Bone marrow (tissue), 2 donors: ENCODE data around the gene MKNK1.

Experiments used
- DNase-seq, 2 donors: peaks; one replicate each; lab custom pipeline; 2025; lab: John Stamatoyannopoulos, UW

The MKNK1 gene

GRCh38 chr1:46522184-46522968 is 81.7 kb downstream of the MKNK1 start:
- peak in 1 of 2 donors; percentile 11 for DNase-seq

DNA sequence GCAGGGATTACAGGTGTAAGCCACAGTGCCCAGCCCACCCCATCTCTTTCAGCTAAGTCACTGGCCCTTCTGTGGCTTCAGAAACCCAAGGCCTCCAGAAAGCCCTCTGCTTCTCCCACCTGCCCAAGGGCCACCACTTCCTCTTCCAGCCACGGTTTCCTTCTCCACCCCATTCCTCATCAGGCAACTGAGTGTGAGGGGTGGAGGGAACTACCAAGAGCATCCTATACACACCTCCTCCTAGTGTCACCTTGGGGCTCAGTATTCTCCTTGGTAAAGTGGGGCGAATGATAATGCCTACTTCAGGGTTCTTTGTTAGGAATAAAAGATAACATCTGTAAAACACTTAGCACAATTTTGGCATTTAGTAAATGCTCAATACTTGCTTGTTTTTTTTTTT is 82.7 kb downstream of the MKNK1 start:
- no peak for DNase-seq

- DNase-seq: no peak
Measured at GRCh38 chr1:46520063-46520911, 83.8 kb downstream of the MKNK1 start.

DNA sequence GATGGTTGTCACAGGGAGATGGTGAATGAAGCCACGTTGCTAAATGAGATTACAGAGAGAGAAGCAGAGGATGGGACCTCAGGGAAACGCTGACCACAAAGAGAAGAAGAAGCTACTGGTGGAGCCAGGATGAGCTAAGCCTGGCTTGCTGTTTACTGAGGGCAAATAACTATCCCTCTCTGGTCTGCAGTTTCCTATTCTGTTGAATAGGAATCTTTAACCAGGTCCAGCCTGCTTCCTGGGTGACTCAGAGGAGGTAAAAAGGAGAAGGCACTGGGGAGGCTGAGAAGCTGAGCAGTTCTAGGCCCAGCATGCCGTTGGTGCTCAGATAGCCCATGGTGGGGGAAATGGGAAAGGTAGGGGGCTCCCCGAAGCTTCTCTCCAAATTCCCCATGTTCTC is 84.9 kb downstream of the MKNK1 start:
- no peak for DNase-seq

GRCh38 chr1:46517932-46518498 is 86.1 kb downstream of the MKNK1 start:
- no peak for DNase-seq

DNA sequence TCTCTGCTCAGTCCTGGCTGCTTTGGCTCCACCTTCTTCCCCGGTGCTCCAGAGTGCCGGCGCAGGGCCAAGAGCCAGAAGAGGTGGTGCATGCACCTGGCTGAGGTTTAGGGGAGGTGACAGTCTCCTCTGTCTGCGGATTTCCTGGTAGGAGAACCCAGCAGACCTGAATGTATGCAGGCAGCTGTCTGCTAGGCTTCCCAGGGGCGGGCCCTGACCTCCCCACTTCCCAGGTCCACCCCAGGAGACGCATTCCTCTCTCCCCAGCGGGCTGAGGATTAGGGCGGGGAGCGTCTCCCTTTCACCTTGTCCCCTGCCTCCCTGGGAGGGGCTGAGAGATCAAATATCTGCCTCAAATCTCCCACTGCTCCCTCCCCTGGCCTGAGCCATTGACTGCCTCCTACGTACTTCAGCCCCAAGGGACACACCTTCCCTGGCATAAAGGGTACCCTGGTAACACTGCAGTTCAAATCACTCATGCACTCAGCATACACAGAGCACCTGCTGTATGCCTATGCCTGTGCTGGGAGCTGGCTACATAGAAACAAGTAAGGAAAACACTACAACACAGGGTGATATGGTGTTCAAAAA is 87.0 kb downstream of the MKNK1 start:
- DNase-seq: no peak

GRCh38 chr1:46516200-46516950 is 87.7 kb downstream of the MKNK1 start:
- no peak for DNase-seq

GRCh38 chr1:46515576-46515975 is 88.5 kb downstream of the MKNK1 start:
- DNase-seq: no peak

- no peak for DNase-seq
Measured at GRCh38 chr1:46513536-46513935, 90.5 kb downstream of the MKNK1 start.

GRCh38 chr1:46512792-46513190 is 91.3 kb downstream of the MKNK1 start:
- DNase-seq: no peak

DNA sequence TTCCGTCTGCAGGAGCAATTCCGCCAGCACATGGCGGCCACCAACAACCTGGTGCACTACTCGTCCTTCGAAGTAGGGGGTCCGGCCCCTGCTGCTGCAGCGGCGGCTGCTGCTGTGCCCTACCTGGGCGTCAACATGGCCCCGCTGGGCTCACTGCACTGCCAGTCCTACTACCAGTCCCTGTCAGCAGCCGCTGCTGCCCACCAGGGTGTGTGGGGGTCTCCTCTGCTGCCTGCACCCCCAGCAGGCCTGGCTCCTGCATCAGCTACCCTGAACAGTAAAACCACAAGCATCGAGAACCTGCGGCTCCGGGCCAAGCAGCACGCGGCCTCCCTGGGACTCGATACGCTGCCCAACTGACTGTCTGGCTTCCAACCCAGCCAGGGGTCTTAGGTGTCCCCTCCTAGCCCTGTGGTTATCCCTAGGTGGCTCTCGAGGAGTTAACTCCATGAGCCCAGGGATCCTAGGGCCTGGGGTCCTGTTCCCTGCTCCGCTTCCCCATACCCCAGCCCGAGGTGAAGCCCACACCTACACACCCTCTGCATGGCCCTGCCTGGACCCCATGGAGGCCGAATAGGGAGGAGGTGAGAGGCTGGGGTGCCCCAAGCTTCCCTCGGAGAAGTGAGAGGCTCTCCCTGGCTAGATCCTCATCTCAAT is 91.8 kb downstream of the MKNK1 start:
- no peak for DNase-seq

- DNase-seq: no peak
Measured at GRCh38 chr1:46510998-46511365, 93.1 kb downstream of the MKNK1 start.

- DNase-seq: no peak
Measured at GRCh38 chr1:46510341-46510997, 93.6 kb downstream of the MKNK1 start.

GRCh38 chr1:46508757-46509156 is 95.3 kb downstream of the MKNK1 start:
- DNase-seq: no peak
